GM19238 (cell line): ENCODE results near the gene ORM1.
"Not testable (repeated sequence)": the region's sequence is repeated elsewhere in the genome, so short reads cannot be mapped to it uniquely, and the experiment has no call there.

Experiments used
- DNase-seq: peaks from one replicate; pipeline ENCODE4 v3.0.0; 2011; ENCODE audit warnings: low spot score; ENCODE audit not compliant: insufficient read length

The ORM1 gene

DNA sequence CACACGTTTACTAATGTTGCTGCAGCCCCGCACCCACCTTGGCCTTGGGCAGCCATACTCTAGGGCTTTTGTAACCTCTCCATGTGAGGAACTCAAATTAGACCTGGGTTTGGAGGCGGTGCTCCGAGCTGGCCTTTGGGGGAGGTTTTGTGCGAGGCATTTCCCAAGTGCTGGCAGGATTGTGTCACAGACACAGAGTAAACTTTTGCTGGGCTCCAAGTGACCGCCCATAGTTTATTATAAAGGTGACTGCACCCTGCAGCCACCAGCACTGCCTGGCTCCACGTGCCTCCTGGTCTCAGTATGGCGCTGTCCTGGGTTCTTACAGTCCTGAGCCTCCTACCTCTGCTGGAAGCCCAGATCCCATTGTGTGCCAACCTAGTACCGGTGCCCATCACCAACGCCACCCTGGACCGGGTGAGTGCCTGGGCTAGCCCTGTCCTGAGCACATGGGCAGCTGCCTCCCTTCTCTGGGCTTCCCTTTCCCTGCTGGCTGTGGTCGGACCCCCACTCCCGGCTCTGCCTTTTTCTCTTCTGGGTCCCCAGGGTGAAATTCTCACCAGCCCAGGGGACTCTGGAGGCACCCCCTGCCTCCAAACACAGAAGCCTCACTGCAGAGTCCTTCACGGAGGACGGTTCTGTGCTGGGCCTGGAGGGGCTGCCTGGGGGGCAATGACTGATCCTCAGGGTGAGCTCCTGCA lies at the start of gene ORM1:
ORM1 (plus strand) TSS at position 268 of the 701 bp plus-strand sequence; CDS start at position 304, 36 bp downstream.
- DNase-seq, result not testable (repeated sequence)

DNA sequence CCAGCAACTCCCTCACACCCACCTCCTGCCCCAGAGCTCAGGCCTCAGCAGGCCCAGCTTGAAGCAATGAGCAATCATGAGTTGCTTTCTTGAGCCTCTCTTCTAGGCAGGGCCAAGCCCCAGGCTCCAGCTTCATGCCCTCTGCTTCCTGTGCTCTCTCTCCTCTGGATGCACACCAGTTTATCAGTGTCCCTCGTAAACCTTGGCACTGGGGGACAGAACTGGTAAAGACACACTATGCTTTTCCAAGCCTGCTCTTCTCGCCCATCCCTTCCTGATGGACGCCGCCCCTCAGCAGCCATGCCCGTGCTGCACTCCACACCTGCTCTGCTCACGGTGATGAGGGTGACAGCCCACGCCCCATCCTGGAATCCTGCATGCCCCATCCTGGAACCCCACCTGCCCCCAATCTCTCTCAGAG lies 49.4 kb upstream of the ORM1 start:
- no peak for DNase-seq

- DNase-seq, result no peak
Measured at GRCh38 chr9:114274217-114274616, 48.7 kb upstream of the ORM1 start.

DNA sequence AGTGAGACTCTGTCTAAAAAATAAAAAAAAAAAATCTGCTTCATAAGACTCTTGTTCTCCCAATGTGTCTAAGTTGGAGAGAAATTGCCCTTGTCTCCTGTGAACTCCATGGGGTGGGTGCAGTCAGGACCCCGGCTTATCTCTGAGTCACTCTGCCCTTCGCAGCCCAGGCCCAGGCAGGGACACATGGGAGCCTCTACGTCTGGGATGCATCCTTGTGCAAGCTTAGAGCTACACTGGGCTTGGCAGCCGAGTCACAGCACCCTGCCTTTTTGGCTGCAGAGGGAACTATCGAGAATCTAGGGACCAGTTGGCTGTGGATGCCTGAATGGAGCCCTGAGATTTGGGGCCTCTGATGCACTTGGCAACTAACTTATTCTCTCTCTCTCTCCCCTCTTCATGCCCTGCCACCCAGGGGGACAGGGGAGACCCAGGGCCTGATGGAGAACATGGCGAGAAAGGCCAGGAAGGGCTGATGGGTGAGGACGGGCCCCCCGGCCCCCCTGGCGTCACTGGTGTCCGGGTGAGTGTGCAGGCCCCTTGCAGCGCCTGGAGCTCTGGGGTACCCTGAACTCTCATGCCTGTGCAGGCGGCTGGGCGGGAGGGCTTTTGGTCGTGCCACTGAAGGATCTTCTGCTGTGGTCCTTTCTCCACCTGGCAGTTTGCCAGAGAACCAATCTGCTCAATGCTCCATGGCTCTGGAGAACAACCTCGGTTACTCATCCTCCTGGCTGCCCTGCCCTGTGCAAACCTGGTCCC lies 47.5 kb upstream of the ORM1 start:
- DNase-seq, result no peak

- no peak for DNase-seq
Measured at GRCh38 chr9:114276908-114277821, 45.7 kb upstream of the ORM1 start.

DNA sequence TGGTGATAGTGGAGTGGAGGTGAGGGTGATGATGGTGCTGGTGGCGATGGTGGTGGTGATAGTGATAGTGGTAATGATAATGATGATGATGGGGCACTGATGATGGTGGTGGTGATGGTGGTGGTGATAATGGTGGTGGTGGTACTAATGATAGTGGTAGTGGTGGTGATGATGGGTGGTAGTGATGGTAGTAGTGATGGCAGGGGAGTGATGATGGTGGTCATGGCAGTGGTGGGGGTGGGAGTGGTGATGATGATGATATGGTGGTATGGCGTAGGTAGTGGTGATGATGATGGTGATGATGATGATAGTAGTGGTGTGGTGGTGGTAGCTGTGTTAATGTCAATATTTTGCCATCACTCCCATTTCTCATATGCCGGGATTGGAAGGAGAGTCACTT lies 44.5 kb upstream of the ORM1 start:
- DNase-seq, result no peak

DNA sequence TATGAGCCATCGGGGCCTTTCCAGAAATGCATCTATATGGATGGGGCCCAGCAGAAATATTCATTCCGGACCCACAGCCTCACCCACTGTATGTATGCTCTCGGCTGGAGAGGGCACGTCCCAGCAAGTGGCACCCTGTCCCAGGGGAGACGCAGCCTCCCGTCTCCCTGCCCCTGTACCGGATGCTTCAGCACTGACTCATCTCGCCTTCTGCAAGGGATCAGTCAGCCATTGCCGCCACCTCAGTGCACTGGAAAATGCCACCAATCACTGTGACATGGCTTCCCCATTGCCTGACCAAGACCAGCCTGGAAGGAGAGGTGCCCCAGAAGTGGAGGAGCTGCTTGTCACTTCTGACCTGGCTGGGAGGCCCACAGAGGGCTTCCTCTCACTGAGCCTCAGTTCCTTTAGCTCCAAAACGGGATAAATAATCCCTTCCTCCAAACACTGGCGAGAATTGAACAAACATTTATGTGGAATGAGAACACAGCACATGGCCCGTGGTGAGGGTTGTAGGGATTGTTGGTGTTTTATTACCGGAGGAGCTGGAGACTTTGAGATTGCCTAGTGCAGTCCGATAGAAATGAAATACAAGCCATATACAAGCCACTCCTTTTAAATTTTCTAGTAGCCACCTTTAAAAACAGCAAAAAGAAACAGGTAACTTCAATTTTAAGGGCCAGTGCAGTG lies 43.9 kb upstream of the ORM1 start:
- DNase-seq, result no peak

GRCh38 chr9:114279693-114280092 lies 43.2 kb upstream of the ORM1 start:
- DNase-seq, result no peak

- no peak for DNase-seq
Measured at GRCh38 chr9:114280636-114281472, 42.0 kb upstream of the ORM1 start.

DNA sequence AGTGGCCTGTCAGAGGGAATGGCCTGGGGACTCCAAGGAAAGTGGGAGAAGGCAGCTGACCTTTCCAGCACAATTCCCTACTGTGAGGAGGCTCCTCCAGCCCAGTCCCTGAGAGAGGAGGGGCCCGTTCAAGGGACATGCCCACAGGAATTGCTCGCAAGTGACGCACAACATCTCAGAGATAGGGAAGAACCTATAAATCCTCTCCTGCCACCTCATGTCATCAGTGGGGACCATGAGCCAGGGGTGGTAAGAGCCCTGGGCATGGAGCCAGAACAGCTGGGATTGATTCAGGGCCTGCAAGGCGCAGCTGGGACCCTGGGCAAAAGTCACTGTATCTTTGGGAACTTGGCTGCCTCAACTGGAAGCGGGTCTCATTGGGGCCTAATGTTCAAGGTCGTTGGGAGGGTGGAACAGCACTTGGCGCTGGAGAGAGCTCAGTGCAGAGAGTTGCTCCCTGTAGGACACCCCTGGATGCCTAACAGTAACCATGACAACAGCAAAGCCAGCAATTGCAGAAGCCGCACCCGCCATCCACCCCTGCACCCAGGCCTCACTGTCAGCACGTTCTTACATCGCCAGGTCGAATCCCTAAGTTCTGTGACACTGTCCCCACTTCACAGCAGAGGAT lies 41.3 kb upstream of the ORM1 start:
- no peak for DNase-seq

DNA sequence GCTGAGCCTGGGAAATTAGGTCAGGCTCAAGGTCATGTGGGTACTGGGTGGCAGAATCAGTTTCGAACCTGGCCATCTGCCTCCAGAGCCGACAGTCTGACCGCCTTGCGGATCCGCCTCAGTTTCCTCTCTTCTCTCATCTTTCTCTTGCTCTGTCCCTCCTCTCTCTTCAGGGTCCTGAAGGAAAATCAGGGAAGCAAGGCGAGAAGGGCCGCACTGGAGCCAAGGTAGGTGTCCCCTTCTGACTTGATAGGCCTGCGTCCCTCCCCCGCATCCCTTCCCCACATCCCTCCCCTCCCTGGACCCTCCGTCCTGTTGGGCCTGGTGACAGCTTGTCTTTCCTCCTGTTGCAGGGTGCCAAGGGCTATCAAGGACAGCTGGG lies 40.8 kb upstream of the ORM1 start:
- no peak for DNase-seq

DNA sequence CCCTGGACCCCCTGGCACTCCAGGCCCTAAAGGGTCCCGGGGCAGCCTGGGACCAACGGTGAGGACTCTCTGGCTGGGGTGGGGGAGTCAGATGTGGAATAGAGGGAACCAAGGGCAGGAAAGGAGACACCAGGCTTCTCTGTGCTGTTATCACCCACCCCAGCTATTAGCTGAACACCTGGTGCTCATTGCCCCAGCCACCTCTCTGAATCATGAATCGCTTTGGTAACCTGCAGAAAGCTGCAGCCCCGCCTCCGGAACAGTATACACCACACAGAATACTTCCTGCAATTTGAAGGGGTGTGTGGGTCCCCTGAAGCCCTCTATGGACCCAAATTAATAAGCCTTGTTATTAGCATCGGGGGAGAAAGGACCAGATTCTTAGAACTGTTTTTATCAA lies 40.4 kb upstream of the ORM1 start:
- no peak for DNase-seq

- no peak for DNase-seq
Measured at GRCh38 chr9:114282926-114283325, 40.0 kb upstream of the ORM1 start.

GRCh38 chr9:114283551-114284111 lies 39.3 kb upstream of the ORM1 start:
- DNase-seq, result no peak

GRCh38 chr9:114284316-114285060 lies 38.4 kb upstream of the ORM1 start:
- DNase-seq, result no peak

GRCh38 chr9:114285166-114285867 lies 37.6 kb upstream of the ORM1 start:
- no peak for DNase-seq

DNA sequence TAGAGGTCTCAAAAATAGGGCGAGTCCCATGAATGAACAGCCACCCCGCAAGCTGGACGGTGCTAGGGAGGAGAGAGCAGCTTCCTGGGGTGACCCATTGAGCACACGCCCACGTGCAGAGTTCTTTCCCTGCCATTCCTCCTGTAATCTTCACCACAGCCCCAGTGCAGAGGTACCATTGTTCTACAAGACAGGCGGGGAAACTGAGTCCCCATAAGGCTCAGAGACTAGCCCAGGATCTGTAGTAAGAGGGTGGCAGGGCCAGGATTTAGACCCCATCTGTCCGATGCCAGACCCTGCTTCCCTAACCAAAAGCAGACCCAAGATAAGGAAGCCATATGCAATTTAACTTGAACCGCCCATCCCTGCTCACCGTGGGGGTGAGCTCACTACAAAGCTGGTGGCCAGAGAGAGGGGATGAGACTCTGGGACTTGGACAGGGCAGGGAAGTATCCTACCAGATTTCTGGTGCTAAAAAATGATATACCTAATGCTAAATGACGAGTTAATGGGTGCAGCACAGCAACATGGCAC lies 36.7 kb upstream of the ORM1 start:
- DNase-seq, result no peak
